ENCODE measurements around the gene DDB1.
A peak's percentile ranks its signal among the peaks of the same experiment; 100 is the strongest.

The DDB1 gene

DNA sequence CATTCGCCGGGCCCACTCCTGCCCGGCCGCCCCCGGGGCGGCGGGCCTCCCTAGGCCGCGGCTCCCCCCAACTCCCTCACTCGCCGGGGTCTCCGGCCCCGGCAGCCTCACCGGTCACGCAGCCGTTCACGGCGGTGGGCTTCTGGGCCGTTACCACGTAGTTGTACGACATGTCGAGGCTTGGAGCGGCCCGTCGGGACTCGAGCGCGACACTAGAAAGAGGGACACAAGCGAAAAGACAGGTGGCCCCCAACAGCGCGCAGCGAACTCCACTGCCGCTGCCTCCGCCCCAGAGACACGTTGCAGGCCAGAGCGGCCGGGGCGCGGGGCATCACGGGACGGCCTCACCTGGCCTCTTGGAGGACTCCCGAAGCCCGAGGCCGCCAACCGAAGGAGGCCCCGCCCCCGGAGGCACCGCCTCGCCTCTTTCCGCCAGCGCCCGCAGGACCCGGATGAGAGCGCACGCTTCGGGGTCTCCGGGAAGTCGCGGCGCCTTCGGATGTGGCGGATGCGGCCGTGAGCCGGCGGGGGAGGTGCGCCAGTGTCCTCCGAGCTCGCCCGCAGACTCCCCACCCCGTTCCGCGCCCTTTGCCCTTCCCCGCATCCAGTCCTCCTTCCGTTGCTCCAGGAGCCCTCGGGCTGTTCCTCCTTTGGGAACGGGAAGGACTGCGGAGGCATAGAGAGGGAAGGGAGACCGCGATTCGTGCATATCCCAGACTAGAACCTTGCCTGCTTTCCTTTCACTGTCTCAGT is at the start of gene DDB1, which contains the start of gene TKFC:
TSS of gene DDB1 (minus strand) at position 309 of the 753 bp plus-strand sequence. CDS start at position 172, 137 bp downstream.
TSS of gene TKFC (plus strand) at position 432 of the 753 bp plus-strand sequence. CDS start 1,501 bp downstream, outside the sequence.
- TF ChIP-seq, protein P1, sequence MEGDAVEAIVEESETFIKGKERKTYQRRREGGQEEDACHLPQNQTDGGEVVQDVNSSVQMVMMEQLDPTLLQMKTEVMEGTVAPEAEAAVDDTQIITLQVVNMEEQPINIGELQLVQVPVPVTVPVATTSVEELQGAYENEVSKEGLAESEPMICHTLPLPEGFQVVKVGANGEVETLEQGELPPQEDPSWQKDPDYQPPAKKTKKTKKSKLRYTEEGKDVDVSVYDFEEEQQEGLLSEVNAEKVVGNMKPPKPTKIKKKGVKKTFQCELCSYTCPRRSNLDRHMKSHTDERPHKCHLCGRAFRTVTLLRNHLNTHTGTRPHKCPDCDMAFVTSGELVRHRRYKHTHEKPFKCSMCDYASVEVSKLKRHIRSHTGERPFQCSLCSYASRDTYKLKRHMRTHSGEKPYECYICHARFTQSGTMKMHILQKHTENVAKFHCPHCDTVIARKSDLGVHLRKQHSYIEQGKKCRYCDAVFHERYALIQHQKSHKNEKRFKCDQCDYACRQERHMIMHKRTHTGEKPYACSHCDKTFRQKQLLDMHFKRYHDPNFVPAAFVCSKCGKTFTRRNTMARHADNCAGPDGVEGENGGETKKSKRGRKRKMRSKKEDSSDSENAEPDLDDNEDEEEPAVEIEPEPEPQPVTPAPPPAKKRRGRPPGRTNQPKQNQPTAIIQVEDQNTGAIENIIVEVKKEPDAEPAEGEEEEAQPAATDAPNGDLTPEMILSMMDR (IDR thresholded peaks at IDR 0.05): no peak
- H3K4me3 ChIP-seq: peak within 1 kb of the TSS; percentile 90 to 99
- no peaks in the 10 kb centered on the region for H3K9me3 ChIP-seq
- H3K27ac ChIP-seq: peak within 1 kb of the TSS; percentile 92 to 93
- H3K4me1 ChIP-seq: peaks cover 0 to 40% (median 22%) of the 10 kb centered on the region in 4 donors
- no peaks in the 10 kb centered on the region for H3K27me3 ChIP-seq
- DNase-seq: peak; percentile 92 to 98
- intact Hi-C loops (cut with DNase I; ENCODE audit: low total_unique reads): loop anchor here (1.0 kb wide), 1 partner anchor 52 kb away; no protein-coding TSS in a partner anchor
- H3K36me3 ChIP-seq: peaks cover 7 to 18% (median 12%) of the 10 kb centered on the region in 3 donors

DNA sequence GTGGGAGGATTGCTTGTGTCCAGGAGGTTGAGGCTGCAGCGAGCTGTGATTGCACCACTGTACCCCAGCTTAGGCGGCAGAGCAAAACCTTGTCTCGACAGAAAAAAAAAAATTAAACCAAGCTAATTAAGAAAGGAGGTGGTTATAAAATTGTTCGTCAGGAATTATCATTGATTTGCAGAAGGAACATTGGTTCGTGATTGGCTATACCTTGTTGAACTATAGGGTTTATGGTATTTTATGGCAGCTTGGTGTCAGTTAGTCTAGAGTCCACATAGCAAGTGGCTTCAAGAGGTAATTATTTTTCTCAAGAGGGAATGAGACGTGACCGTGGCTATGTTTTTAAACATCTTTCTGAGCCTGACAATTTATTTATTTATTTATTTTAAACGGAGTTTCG is 48.0 kb upstream of the DDB1 start:
- no peak for DNase-seq
- H3K4me3 ChIP-seq: no peak overlapping the region
- H3K9me3 ChIP-seq: no peaks in the 10 kb centered on the region
- no peaks in the 10 kb centered on the region for H3K27me3 ChIP-seq
- peaks cover 0 to 30% (median 16%) of the 10 kb centered on the region in 4 donors for H3K4me1 ChIP-seq
- intact Hi-C loops (cut with DNase I; ENCODE audit: low total_unique reads): no loop called here
- TF ChIP-seq, protein P1 (IDR thresholded peaks at IDR 0.05): no peak
- H3K27ac ChIP-seq: no peak overlapping the region
- H3K36me3 ChIP-seq: peaks cover 0 to 6% (median 2%) of the 10 kb centered on the region in 3 donors

DNA sequence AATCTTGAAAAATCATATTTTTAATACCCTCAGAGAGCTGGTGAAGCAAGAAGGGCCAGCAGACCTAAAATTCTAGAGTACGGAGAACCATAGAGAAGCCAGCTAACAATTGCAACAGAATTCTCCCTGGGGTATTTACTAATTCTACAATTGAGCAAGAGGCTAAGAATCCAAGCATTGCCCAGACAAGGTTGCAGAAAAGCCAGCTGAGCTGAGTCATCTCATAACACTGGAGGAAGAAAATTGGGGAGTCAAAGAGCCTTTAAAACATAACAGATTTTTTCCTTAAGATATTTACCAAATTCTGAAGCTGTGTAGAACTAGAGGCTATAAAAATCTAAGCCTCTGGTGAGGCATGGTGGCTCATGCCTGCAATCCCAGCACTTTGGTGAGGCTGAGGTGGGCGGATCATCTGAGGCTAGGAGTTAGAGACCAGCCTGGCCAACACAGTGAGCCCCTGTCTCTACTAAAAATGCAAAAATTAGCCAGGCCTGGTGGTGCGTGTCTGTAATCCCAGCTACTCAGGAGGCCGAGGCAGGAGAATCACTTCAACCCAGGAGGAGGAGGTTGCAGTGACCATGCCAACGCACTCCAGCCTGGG is 45.9 kb upstream of the DDB1 start:
- peaks cover 4 to 19% (median 6%) of the 10 kb centered on the region in 3 donors for H3K36me3 ChIP-seq
- peaks cover 0 to 24% (median 14%) of the 10 kb centered on the region in 4 donors for H3K4me1 ChIP-seq
- H3K4me3 ChIP-seq: no peak overlapping the region
- peak; percentile 75 to 82 for DNase-seq
- H3K9me3 ChIP-seq: no peaks in the 10 kb centered on the region
- TF ChIP-seq, protein P1 (IDR thresholded peaks at IDR 0.05): no peak
- no peaks in the 10 kb centered on the region for H3K27me3 ChIP-seq
- intact Hi-C loops (cut with DNase I; ENCODE audit: low total_unique reads): loop anchor here (1.0 kb wide), 1 partner anchor 18 kb away; the partner anchor contains the start of gene CYB561A3
- peak overlapping the region; percentile 54 to 87 for H3K27ac ChIP-seq

DNA sequence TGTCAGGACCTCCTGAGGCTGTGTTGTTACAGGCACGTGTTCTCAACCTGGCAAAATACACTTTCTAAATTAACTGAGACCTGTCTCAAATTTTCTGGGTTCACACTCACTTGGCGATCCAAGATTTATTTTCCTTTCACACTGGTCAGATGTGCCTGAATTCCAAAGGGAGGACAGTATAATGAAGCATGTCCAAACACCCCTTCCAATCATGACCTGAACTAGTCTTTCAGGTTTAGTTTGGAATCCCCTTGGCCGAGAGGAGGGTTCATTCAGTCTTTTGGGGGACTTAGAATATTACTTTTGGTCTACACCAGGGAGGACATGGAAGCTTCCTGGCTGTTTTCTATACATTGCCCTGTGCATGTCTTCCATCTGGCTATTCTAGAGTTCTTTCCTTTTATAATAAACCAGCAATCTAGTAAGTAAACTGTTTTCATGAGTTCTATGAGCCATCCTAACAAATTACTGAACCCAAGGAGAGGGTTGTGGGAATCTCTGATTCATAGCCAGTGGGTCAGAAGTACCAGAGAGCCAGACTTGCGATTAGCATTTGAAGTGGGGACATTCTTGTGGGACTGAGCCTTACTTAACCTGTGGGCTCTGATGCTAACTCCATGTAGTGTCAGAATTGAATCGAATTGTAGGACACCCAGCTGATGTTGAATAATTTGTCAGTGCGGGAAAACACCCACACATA is 44.7 kb upstream of the DDB1 start:
- intact Hi-C loops (cut with DNase I; ENCODE audit: low total_unique reads): no loop called here
- Histone ChIP-seq H3K4me3 (no peak overlapping the region), H3K9me3 (no peaks in the 10 kb centered on the region), H3K36me3 (peaks cover 4 to 19% (median 6%) of the 10 kb centered on the region in 3 donors), H3K27me3 (no peaks in the 10 kb centered on the region), H3K4me1 (peaks cover 0 to 24% (median 14%) of the 10 kb centered on the region in 4 donors), H3K27ac (peak overlapping the region in 1 of 2 donors; percentile 87)
- no peak for DNase-seq
- TF ChIP-seq, protein P1 (IDR thresholded peaks at IDR 0.05): no peak

DNA sequence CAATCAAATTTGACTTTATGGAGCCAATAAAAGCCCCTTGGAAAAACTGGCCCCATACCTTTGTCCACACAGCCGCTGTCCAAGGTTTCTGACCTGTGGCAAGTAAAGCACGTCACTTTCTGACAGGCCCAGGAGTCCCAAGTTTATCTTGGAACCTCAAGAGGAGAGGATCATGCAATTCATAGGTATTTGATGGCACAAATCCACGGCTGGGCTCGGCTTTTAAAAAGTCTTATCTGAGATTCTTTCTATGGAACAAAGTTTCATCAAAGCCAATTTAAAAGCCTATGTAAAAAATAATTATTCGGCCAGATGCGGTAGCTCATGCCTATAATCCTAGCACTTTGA is 42.8 kb upstream of the DDB1 start:
- intact Hi-C loops (cut with DNase I; ENCODE audit: low total_unique reads): no loop called here
- TF ChIP-seq, protein P1 (IDR thresholded peaks at IDR 0.05): no peak
- H3K27ac ChIP-seq: no peak overlapping the region

More for the DNA sequence above, 42.8 kb upstream of the DDB1 start:
- no peaks in the 10 kb centered on the region for H3K9me3 ChIP-seq
- no peaks in the 10 kb centered on the region for H3K27me3 ChIP-seq
- H3K36me3 ChIP-seq: peaks cover 4 to 24% (median 6%) of the 10 kb centered on the region in 3 donors
- no peak overlapping the region for H3K4me3 ChIP-seq
- H3K4me1 ChIP-seq: peaks cover 0 to 24% (median 14%) of the 10 kb centered on the region in 4 donors
- DNase-seq: no peak

Measured in tibial artery (tissue), 4 donors.